NCI-H2081 (cell line): ENCODE measurements around the gene RAD51.

Experiments
- DNase-seq, 2 experiments: peaks; one replicate each; lab custom pipeline; 2025; lab: John Stamatoyannopoulos, UW

Gene RAD51

GRCh38 chr15:40722934-40723333 is 28.0 kb downstream of the RAD51 start:
- no peak for DNase-seq

- no peak for DNase-seq
These were observed 28.9 kb downstream of the RAD51 start for GRCh38 chr15:40723919-40724318.

GRCh38 chr15:40731034-40731433 is 36.1 kb downstream of the RAD51 start:
- peak; percentile 21 to 46 for DNase-seq

- DNase-seq: no peak
These were observed 41.6 kb downstream of the RAD51 start for GRCh38 chr15:40736575-40736974.

- DNase-seq: peak in 1 of 2 experiments; percentile 19
These were observed 42.1 kb downstream of the RAD51 start for GRCh38 chr15:40737048-40737447.

GRCh38 chr15:40739047-40739446 is 44.1 kb downstream of the RAD51 start:
- DNase-seq: no peak

- no peak for DNase-seq
These were observed 44.9 kb downstream of the RAD51 start for GRCh38 chr15:40739854-40740253.

- DNase-seq: no peak
These were observed 48.5 kb downstream of the RAD51 start for GRCh38 chr15:40743485-40743901.

- no peak for DNase-seq
These were observed 49.2 kb downstream of the RAD51 start for GRCh38 chr15:40743921-40744814.

GRCh38 chr15:40744815-40745152 is 49.8 kb downstream of the RAD51 start:
- no peak for DNase-seq

GRCh38 chr15:40746916-40747418 is 52.0 kb downstream of the RAD51 start:
- no peak for DNase-seq

- DNase-seq: no peak
These were observed 53.0 kb downstream of the RAD51 start for GRCh38 chr15:40747685-40748631.

GRCh38 chr15:40749151-40749630 is 54.2 kb downstream of the RAD51 start:
- no peak for DNase-seq

- no peak for DNase-seq
These were observed 55.9 kb downstream of the RAD51 start for GRCh38 chr15:40750885-40751284.

GRCh38 chr15:40751745-40752144 is 56.8 kb downstream of the RAD51 start:
- DNase-seq: no peak

- DNase-seq: no peak
These were observed 59.6 kb downstream of the RAD51 start for GRCh38 chr15:40754574-40754882.

- peak; percentile 93 to 94 for DNase-seq
These were observed 60.2 kb downstream of the RAD51 start, which contains the start of gene RMDN3 for GRCh38 chr15:40754883-40755811. Gene RMDN3, minus strand, starts transcription at chr15:40755254. Its CDS starts 471 bp downstream, at chr15:40754783.

GRCh38 chr15:40755812-40756208 is 60.8 kb downstream of the RAD51 start:
- DNase-seq: no peak

- peak; percentile 29 to 49 for DNase-seq
These were observed 62.0 kb downstream of the RAD51 start for GRCh38 chr15:40756938-40757337.

GRCh38 chr15:40759961-40760360 is 65.0 kb downstream of the RAD51 start:
- no peak for DNase-seq
